Measurements from ENCODE around the gene CD63.

The CD63 gene

GRCh38 chr12:55703901-55704761 is 24.7 kb downstream of the CD63 start:
- H3K27ac ChIP-seq (ENCODE audit: low read depth, low read length) = no peak overlapping the region
- peaks cover 10% of the 10 kb centered on the region; the same call in 1 of the 2 replicates for H3K27me3 ChIP-seq (ENCODE audit: control insufficient read depth, insufficient read depth, low read length)
- no peak overlapping the region for H3K9ac ChIP-seq (ENCODE audit: low read depth, low read length)
- no peaks in the 10 kb centered on the region; the same call in 1 of the 2 replicates for H3K36me3 ChIP-seq (ENCODE audit: control insufficient read depth, insufficient read depth, low read length)
- no peak overlapping the region for H3K4me3 ChIP-seq (ENCODE audit: low read depth, low read length)
- peaks cover 26% of the 10 kb centered on the region for H3K4me1 ChIP-seq (ENCODE audit: control insufficient read depth, insufficient read depth, low read length)
- no peaks in the 10 kb centered on the region for H3K9me3 ChIP-seq (ENCODE audit: control insufficient read depth, insufficient read depth, low read length)

DNA sequence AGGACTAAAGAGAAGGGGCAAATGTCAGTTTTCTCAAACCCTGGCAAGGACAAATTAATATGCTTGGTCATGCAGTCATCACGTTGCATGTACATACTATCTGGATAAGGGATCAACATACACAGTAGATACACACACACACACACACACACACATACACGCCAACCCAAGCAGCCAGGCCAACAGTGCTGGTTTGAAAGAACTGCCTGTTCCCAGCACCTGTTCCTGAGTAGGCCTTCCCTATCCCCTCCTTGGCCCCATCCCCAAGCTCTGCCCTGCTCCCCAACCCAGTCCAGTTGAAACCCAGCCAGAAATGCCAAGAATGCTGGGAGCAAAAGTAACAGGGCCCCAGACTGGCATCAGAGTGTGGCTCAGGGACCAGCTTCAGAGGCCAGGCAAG is 25.5 kb downstream of the CD63 start:
- H3K27me3 ChIP-seq (ENCODE audit: control insufficient read depth, insufficient read depth, low read length) = peaks cover 7% of the 10 kb centered on the region; the same call in 1 of the 2 replicates
- no peaks in the 10 kb centered on the region for H3K9me3 ChIP-seq (ENCODE audit: control insufficient read depth, insufficient read depth, low read length)
- H3K9ac ChIP-seq (ENCODE audit: low read depth, low read length) = no peak overlapping the region
- H3K4me1 ChIP-seq (ENCODE audit: control insufficient read depth, insufficient read depth, low read length) = peaks cover 18% of the 10 kb centered on the region
- no peaks in the 10 kb centered on the region; the same call in 1 of the 2 replicates for H3K36me3 ChIP-seq (ENCODE audit: control insufficient read depth, insufficient read depth, low read length)
- H3K27ac ChIP-seq (ENCODE audit: low read depth, low read length) = no peak overlapping the region
- H3K4me3 ChIP-seq (ENCODE audit: low read depth, low read length) = no peak overlapping the region

DNA sequence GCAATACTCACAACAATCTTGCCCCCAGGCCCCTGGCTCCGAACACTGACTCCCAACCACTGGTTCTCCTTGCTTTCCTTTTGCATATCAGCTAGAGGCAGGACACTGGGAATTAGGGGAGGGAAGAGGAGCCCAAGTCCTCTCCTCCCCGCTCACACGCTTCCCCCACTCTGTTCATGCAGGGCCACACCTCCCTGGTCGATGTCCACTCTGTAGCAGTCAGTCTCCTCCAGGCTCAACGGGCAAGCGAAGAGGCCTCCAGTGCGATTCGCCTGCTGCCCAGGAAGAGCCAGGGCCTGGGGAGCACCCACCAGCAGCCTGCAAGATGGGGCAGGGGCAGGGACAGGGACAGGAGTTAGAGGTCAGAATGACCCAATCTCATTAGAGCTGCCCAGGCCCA is 25.9 kb downstream of the CD63 start:
- Histone ChIP-seq H3K27me3 (ENCODE audit: control insufficient read depth, insufficient read depth, low read length) (peaks cover 7% of the 10 kb centered on the region; the same call in 1 of the 2 replicates), H3K9ac (ENCODE audit: low read depth, low read length) (no peak overlapping the region), H3K4me3 (ENCODE audit: low read depth, low read length) (no peak overlapping the region), H3K27ac (ENCODE audit: low read depth, low read length) (no peak overlapping the region), H3K36me3 (ENCODE audit: control insufficient read depth, insufficient read depth, low read length) (peaks cover under 1% of the 10 kb centered on the region; the same call in 1 of the 2 replicates), H3K9me3 (ENCODE audit: control insufficient read depth, insufficient read depth, low read length) (no peaks in the 10 kb centered on the region), H3K4me1 (ENCODE audit: control insufficient read depth, insufficient read depth, low read length) (peaks cover 18% of the 10 kb centered on the region)

DNA sequence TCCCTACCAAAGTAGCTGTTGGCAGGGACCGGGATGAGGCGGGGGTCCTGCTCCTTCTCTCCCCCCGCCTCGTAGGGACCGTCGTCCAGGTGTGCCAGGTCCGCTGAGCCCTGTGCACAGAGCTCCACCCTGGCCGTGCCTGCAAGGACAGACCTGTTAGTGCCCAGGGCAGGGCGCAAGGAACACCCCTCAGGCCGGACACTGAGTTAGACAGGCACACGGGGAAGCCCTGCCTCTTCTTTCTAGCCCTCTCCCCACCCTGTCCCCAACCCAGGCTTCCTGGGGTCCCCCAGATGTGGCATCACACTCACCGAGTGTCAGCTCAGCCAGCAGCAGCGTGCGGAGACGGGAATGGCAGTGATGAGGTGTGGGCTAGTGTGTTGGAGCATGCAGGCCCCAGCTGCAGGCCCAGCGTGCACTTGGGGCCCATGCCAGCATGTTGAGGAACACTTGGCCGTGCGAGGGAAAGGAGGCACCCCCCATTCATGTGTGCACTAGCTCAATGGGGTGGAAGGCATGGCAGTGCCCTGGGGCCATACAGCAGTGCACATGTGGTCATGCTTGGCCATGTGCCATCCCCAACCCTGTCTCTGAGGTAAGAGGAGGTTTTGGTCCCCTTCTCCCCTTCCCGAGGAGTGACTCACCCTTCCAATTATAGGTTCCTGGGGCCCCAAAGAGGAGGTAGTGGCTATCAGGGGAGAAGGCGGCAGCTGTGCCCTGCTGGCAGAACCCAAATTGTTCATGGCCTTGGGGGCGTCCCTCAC is 28.4 kb downstream of the CD63 start:
- Histone ChIP-seq H3K9me3 (ENCODE audit: control insufficient read depth, insufficient read depth, low read length) (no peaks in the 10 kb centered on the region), H3K9ac (ENCODE audit: low read depth, low read length) (no peak overlapping the region), H3K4me1 (ENCODE audit: control insufficient read depth, insufficient read depth, low read length) (0 out of 2 replicates have a peak, but pooled peaks cover 5% of the 10 kb centered on the region)

GRCh38 chr12:55699471-55700055 is 29.2 kb downstream of the CD63 start:
- H3K4me1 ChIP-seq (ENCODE audit: control insufficient read depth, insufficient read depth, low read length) = no peaks in the 10 kb centered on the region
- no peaks in the 10 kb centered on the region for H3K9me3 ChIP-seq (ENCODE audit: control insufficient read depth, insufficient read depth, low read length)

More for the DNA sequence above, 28.4 kb downstream of the CD63 start:
- no peak overlapping the region for H3K27ac ChIP-seq (ENCODE audit: low read depth, low read length)
- H3K36me3 ChIP-seq (ENCODE audit: control insufficient read depth, insufficient read depth, low read length) = peaks cover 19% of the 10 kb centered on the region; the same call in 1 of the 2 replicates
- no peaks in the 10 kb centered on the region for H3K27me3 ChIP-seq (ENCODE audit: control insufficient read depth, insufficient read depth, low read length)
- no peak overlapping the region for H3K4me3 ChIP-seq (ENCODE audit: low read depth, low read length)

DNA sequence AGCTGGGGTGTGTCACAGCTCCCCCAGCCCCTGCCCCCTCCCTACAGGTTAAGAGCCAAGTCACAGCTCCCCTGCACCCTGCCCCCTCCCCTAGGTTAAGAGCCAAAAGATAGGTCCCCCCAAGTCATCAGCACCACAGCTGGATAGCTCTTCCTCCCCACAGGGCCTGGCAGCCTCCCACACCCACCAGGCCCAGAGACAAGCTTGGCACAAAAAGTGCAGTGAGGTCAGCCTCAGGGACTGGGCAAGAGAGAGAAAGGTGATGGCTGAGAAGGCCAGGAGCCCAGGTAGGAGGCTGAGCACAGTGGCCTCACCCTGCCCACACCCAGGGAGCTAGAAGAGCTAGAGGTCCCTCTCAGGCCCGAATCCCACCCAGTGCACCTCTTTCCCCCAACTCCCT is 29.8 kb downstream of the CD63 start:
- no peaks in the 10 kb centered on the region for H3K9me3 ChIP-seq (ENCODE audit: control insufficient read depth, insufficient read depth, low read length)
- no peak overlapping the region for H3K9ac ChIP-seq (ENCODE audit: low read depth, low read length)
- peaks cover 33% of the 10 kb centered on the region for H3K36me3 ChIP-seq (ENCODE audit: control insufficient read depth, insufficient read depth, low read length)
- no peaks in the 10 kb centered on the region for H3K4me1 ChIP-seq (ENCODE audit: control insufficient read depth, insufficient read depth, low read length)
- H3K27ac ChIP-seq (ENCODE audit: low read depth, low read length) = no peak overlapping the region
- no peaks in the 10 kb centered on the region for H3K27me3 ChIP-seq (ENCODE audit: control insufficient read depth, insufficient read depth, low read length)
- H3K4me3 ChIP-seq (ENCODE audit: low read depth, low read length) = no peak overlapping the region

More at GRCh38 chr12:55699471-55700055, 29.2 kb downstream of the CD63 start:
- Histone ChIP-seq H3K36me3 (ENCODE audit: control insufficient read depth, insufficient read depth, low read length) (peaks cover 27% of the 10 kb centered on the region; the same call in 1 of the 2 replicates), H3K27me3 (ENCODE audit: control insufficient read depth, insufficient read depth, low read length) (no peaks in the 10 kb centered on the region), H3K27ac (ENCODE audit: low read depth, low read length) (no peak overlapping the region), H3K9ac (ENCODE audit: low read depth, low read length) (no peak overlapping the region), H3K4me3 (ENCODE audit: low read depth, low read length) (no peak overlapping the region)

GRCh38 chr12:55698241-55698955 is 30.4 kb downstream of the CD63 start:
- Histone ChIP-seq H3K27me3 (ENCODE audit: control insufficient read depth, insufficient read depth, low read length) (no peaks in the 10 kb centered on the region), H3K4me1 (ENCODE audit: control insufficient read depth, insufficient read depth, low read length) (no peaks in the 10 kb centered on the region), H3K36me3 (ENCODE audit: control insufficient read depth, insufficient read depth, low read length) (peaks cover 38% of the 10 kb centered on the region), H3K9ac (ENCODE audit: low read depth, low read length) (no peak overlapping the region), H3K4me3 (ENCODE audit: low read depth, low read length) (no peak overlapping the region), H3K9me3 (ENCODE audit: control insufficient read depth, insufficient read depth, low read length) (no peaks in the 10 kb centered on the region), H3K27ac (ENCODE audit: low read depth, low read length) (no peak overlapping the region)

- Histone ChIP-seq H3K27me3 (ENCODE audit: control insufficient read depth, insufficient read depth, low read length) (no peaks in the 10 kb centered on the region), H3K4me1 (ENCODE audit: control insufficient read depth, insufficient read depth, low read length) (no peaks in the 10 kb centered on the region), H3K4me3 (ENCODE audit: low read depth, low read length) (no peak overlapping the region), H3K9ac (ENCODE audit: low read depth, low read length) (no peak overlapping the region), H3K9me3 (ENCODE audit: control insufficient read depth, insufficient read depth, low read length) (no peaks in the 10 kb centered on the region), H3K27ac (ENCODE audit: low read depth, low read length) (no peak overlapping the region), H3K36me3 (ENCODE audit: control insufficient read depth, insufficient read depth, low read length) (peaks cover 43% of the 10 kb centered on the region)
Observed at GRCh38 chr12:55697686-55698085, 31.1 kb downstream of the CD63 start.

GRCh38 chr12:55696796-55697462 is 31.9 kb downstream of the CD63 start:
- Histone ChIP-seq H3K4me1 (ENCODE audit: control insufficient read depth, insufficient read depth, low read length) (no peaks in the 10 kb centered on the region), H3K27ac (ENCODE audit: low read depth, low read length) (no peak overlapping the region), H3K9me3 (ENCODE audit: control insufficient read depth, insufficient read depth, low read length) (no peaks in the 10 kb centered on the region), H3K9ac (ENCODE audit: low read depth, low read length) (no peak overlapping the region), H3K27me3 (ENCODE audit: control insufficient read depth, insufficient read depth, low read length) (no peaks in the 10 kb centered on the region), H3K4me3 (ENCODE audit: low read depth, low read length) (no peak overlapping the region), H3K36me3 (ENCODE audit: control insufficient read depth, insufficient read depth, low read length) (peaks cover 46% of the 10 kb centered on the region)

GRCh38 chr12:55696141-55696540 is 32.7 kb downstream of the CD63 start:
- Histone ChIP-seq H3K27ac (ENCODE audit: low read depth, low read length) (no peak overlapping the region), H3K36me3 (ENCODE audit: control insufficient read depth, insufficient read depth, low read length) (peaks cover 54% of the 10 kb centered on the region), H3K4me1 (ENCODE audit: control insufficient read depth, insufficient read depth, low read length) (no peaks in the 10 kb centered on the region), H3K27me3 (ENCODE audit: control insufficient read depth, insufficient read depth, low read length) (no peaks in the 10 kb centered on the region), H3K4me3 (ENCODE audit: low read depth, low read length) (no peak overlapping the region), H3K9me3 (ENCODE audit: control insufficient read depth, insufficient read depth, low read length) (no peaks in the 10 kb centered on the region), H3K9ac (ENCODE audit: low read depth, low read length) (no peak overlapping the region)

All from HUES48 (cell line).